GM21515 (cell line): ENCODE results near the gene PDCL2.
"Not testable (repeated sequence)": the region's sequence is repeated elsewhere in the genome, so short reads cannot be mapped to it uniquely, and the experiment has no call there.

ENCODE experiments used
- ATAC-seq: cut with Tn5 transposase; IDR thresholded peaks from one replicate; pipeline ENCODE4 v1.9.1; 2021; ENCODE audit not compliant: unreplicated experiment

Gene PDCL2

GRCh38 chr4:55592014-55592413, at the start of gene PDCL2:
Gene PDCL2 (minus strand): TSS chr4:55592245. CDS start chr4:55592109, 136 bp downstream.
- no peak for ATAC-seq

GRCh38 chr4:55637272-55637820, 45.3 kb upstream of the PDCL2 start:
- no peak for ATAC-seq

GRCh38 chr4:55636656-55636999, 44.6 kb upstream of the PDCL2 start:
- no peak for ATAC-seq

GRCh38 chr4:55635741-55636655, 44.0 kb upstream of the PDCL2 start, which contains the start of gene NMU:
Gene NMU (minus strand): TSS chr4:55636298. CDS start chr4:55636192, 106 bp downstream.
- peak; percentile 66 for ATAC-seq

GRCh38 chr4:55635282-55635681, 43.2 kb upstream of the PDCL2 start:
- no peak for ATAC-seq

GRCh38 chr4:55634417-55635128, 42.5 kb upstream of the PDCL2 start:
- ATAC-seq: no peak

GRCh38 chr4:55633903-55634302, 41.9 kb upstream of the PDCL2 start:
- ATAC-seq: no peak

- no peak for ATAC-seq
These were observed 33.8 kb upstream of the PDCL2 start for GRCh38 chr4:55625835-55626234.

GRCh38 chr4:55624063-55624462, 32.0 kb upstream of the PDCL2 start:
- not testable (repeated sequence) for ATAC-seq

- no peak for ATAC-seq
These were observed 26.6 kb upstream of the PDCL2 start for GRCh38 chr4:55618546-55619143.

GRCh38 chr4:55617587-55618197, 25.6 kb upstream of the PDCL2 start:
- peak; percentile 99 for ATAC-seq

GRCh38 chr4:55615008-55615407, 23.0 kb upstream of the PDCL2 start:
- no peak for ATAC-seq

GRCh38 chr4:55613621-55614020, 21.6 kb upstream of the PDCL2 start:
- ATAC-seq: no peak

- no peak for ATAC-seq
These were observed 20.3 kb upstream of the PDCL2 start for GRCh38 chr4:55612341-55612740.

GRCh38 chr4:55611358-55612059, 19.5 kb upstream of the PDCL2 start:
- no peak for ATAC-seq

GRCh38 chr4:55610381-55610780, 18.3 kb upstream of the PDCL2 start:
- no peak for ATAC-seq

- ATAC-seq: no peak
These were observed 17.4 kb upstream of the PDCL2 start for GRCh38 chr4:55609393-55609866.

- no peak for ATAC-seq
These were observed 16.5 kb upstream of the PDCL2 start for GRCh38 chr4:55608591-55608990.

- ATAC-seq: no peak
These were observed 13.0 kb upstream of the PDCL2 start for GRCh38 chr4:55604996-55605395.

- ATAC-seq: no peak
These were observed 8.6 kb upstream of the PDCL2 start for GRCh38 chr4:55600640-55601039.
